Upper lobe of right lung (tissue), 1 donor: ENCODE results near the gene SLC6A3. TPM values are rescaled to one million over a fixed set of nuclear protein-coding genes. Genes with fewer than 3 reads are reported as not detected.

ENCODE experiments used
- ATAC-seq: fragments of 200-7000 bp; cut with Tn5 transposase; one replicate; pipeline ENCODE4 v1.9.1; 2020; ENCODE audit warnings: mild to moderate bottlenecking, moderate library complexity
- DNase-seq: peaks from one replicate; pipeline ENCODE4 v3.0.0-alpha.2; 2020
- H3K27ac ChIP-seq: fragments of 200-600 bp; one replicate; pipeline ENCODE4 v1.8.0; 2022
- H3K27me3 ChIP-seq: fragments of 200-600 bp; one replicate; pipeline ENCODE4 v1.8.0; 2022; ENCODE audit warnings: mild to moderate bottlenecking
- H3K36me3 ChIP-seq: fragments of 200-600 bp; one replicate; pipeline ENCODE4 v1.8.0; 2022
- H3K4me1 ChIP-seq: fragments of 200-600 bp; one replicate; pipeline ENCODE4 v1.8.0; 2022
- H3K4me3 ChIP-seq: fragments of 200-600 bp; one replicate; pipeline ENCODE4 v1.8.0; 2022; ENCODE audit warnings: mild to moderate bottlenecking
- H3K9me3 ChIP-seq: fragments of 200-600 bp; one replicate; pipeline ENCODE4 v1.8.0; 2022
- intact Hi-C: fragments of 100-400 bp; cut with DNase I; formaldehyde crosslinking; loops from one replicate; pipeline ENCODE4 v1.11.0; 2022
- total RNA-seq: library from RNA; stranded (reverse); fragmentation: NEBNext Ultra II Directional; extraction: Animal tissue kit (Norgen Biotek cat#: 25700); gene quantifications from one replicate; pipeline ENCODE4 v1.2.1, GENCODE V29; 2021
- TF ChIP-seq, protein P1 (sequence below): fragments of 200-600 bp; IDR thresholded peaks from one replicate; pipeline ENCODE4 v1.8.0; 2022; ENCODE audit warnings: antibody characterized with exemption
- donor health status: DM: no; HTN: yes; CAD: no; lungs with severe emphysema.

SLC6A3 gene
- total RNA-seq, 1 donor from 2014 or later, result 0.52 TPM

GRCh38 chr5:1488882-1489680 lies 43.8 kb upstream of the SLC6A3 start:
- Histone ChIP-seq H3K4me1 (peaks cover 3% of the 10 kb centered on the region), H3K36me3 (peaks cover 90% of the 10 kb centered on the region), H3K4me3 (no peak overlapping the region), H3K9me3 (no peaks in the 10 kb centered on the region), H3K27ac (no peak overlapping the region), H3K27me3 (no peaks in the 10 kb centered on the region)
- no peak for DNase-seq
- ATAC-seq, result no peak
- intact Hi-C loops, result loop anchor here (10.0 kb wide), 1 partner anchor 126 kb away; no protein-coding TSS in a partner anchor
- TF ChIP-seq, protein P1, sequence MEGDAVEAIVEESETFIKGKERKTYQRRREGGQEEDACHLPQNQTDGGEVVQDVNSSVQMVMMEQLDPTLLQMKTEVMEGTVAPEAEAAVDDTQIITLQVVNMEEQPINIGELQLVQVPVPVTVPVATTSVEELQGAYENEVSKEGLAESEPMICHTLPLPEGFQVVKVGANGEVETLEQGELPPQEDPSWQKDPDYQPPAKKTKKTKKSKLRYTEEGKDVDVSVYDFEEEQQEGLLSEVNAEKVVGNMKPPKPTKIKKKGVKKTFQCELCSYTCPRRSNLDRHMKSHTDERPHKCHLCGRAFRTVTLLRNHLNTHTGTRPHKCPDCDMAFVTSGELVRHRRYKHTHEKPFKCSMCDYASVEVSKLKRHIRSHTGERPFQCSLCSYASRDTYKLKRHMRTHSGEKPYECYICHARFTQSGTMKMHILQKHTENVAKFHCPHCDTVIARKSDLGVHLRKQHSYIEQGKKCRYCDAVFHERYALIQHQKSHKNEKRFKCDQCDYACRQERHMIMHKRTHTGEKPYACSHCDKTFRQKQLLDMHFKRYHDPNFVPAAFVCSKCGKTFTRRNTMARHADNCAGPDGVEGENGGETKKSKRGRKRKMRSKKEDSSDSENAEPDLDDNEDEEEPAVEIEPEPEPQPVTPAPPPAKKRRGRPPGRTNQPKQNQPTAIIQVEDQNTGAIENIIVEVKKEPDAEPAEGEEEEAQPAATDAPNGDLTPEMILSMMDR, result no peak

GRCh38 chr5:1487079-1487764 lies 42.0 kb upstream of the SLC6A3 start:
- Histone ChIP-seq H3K4me3 (no peak overlapping the region), H3K27me3 (no peaks in the 10 kb centered on the region), H3K9me3 (no peaks in the 10 kb centered on the region), H3K36me3 (peaks cover 78% of the 10 kb centered on the region), H3K4me1 (peaks cover 3% of the 10 kb centered on the region), H3K27ac (no peak overlapping the region)
- intact Hi-C loops, result loop anchor here (10.0 kb wide), 1 partner anchor 128 kb away; no protein-coding TSS in a partner anchor
- TF ChIP-seq, protein P1, result no peak
- no peak for DNase-seq
- no peak for ATAC-seq

GRCh38 chr5:1486271-1486670 lies 41.0 kb upstream of the SLC6A3 start:
- H3K36me3 ChIP-seq, result peaks cover 71% of the 10 kb centered on the region
- ATAC-seq (no peak), DNase-seq (no peak)
- H3K27me3 ChIP-seq, result no peaks in the 10 kb centered on the region
- peaks cover 3% of the 10 kb centered on the region for H3K4me1 ChIP-seq
- intact Hi-C loops, result loop anchor here (10.0 kb wide), 1 partner anchor 129 kb away; no protein-coding TSS in a partner anchor
- no peak overlapping the region for H3K27ac ChIP-seq
- no peaks in the 10 kb centered on the region for H3K9me3 ChIP-seq
- no peak overlapping the region for H3K4me3 ChIP-seq
- TF ChIP-seq, protein P1, result no peak

DNA sequence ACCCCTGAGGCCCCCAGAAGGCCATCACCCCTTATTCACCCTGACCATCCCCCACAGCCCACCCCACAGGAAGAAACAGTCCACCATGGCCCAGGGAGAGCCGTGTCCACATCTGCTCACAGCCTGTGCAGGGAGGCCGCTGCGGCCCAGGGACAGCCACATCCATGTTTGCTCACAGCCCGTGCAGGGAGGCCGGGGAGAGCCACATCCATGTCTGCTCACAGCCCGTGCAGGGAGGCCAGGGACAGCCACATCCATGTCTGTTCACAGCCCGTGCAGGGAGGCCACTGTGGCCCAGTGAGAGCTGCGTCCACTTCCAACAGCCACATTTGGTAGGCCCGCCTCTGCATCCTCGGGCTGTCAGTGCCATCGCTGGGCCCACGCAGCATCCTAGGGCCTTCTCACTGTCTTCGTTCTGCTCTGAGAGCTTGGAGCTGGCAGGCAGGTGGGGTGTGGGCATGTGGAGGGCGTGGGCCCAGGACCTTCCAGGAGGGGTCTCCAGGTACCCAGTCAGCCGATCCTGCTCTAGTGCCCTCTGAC lies 40.4 kb upstream of the SLC6A3 start:
- Histone ChIP-seq H3K9me3 (no peaks in the 10 kb centered on the region), H3K36me3 (peaks cover 66% of the 10 kb centered on the region), H3K4me1 (peaks cover 3% of the 10 kb centered on the region), H3K27ac (no peak overlapping the region), H3K27me3 (no peaks in the 10 kb centered on the region), H3K4me3 (no peak overlapping the region)
- intact Hi-C loops, result loop anchor here (10.0 kb wide), 1 partner anchor 129 kb away; no protein-coding TSS in a partner anchor
- ATAC-seq (no peak), DNase-seq (no peak)
- TF ChIP-seq, protein P1, result no peak

- H3K9me3 ChIP-seq, result no peaks in the 10 kb centered on the region
- no peak for ATAC-seq
- TF ChIP-seq, protein P1, result no peak
- H3K36me3 ChIP-seq, result peaks cover 64% of the 10 kb centered on the region
- no peak overlapping the region for H3K27ac ChIP-seq
- DNase-seq, result no peak
- H3K4me3 ChIP-seq, result no peak overlapping the region
- H3K27me3 ChIP-seq, result no peaks in the 10 kb centered on the region
- intact Hi-C loops, result loop anchor here (10.0 kb wide), 1 partner anchor 130 kb away; no protein-coding TSS in a partner anchor
- peaks cover 3% of the 10 kb centered on the region for H3K4me1 ChIP-seq
Observed at GRCh38 chr5:1484730-1485578, 39.7 kb upstream of the SLC6A3 start.
